HCT116 (cell line): ENCODE measurements around the gene TTLL11. TPM values are rescaled to one million over a fixed set of nuclear protein-coding genes. Genes with fewer than 3 reads are reported as not detected.

ENCODE experiments used
- ATAC-seq: fragments of 200-7000 bp; cut with Tn5 transposase; 2 replicates; pipeline ENCODE4 v1.9.1; 2020; ENCODE audit warnings: mild to moderate bottlenecking, moderate library complexity
- BruUV-seq: library from RNA; stranded (reverse); fragments of 400-500 nt; replicated peaks from 2 replicates; lab custom pipeline; 2021; lab: Mats Ljungman, UMichigan
- CTCF ChIA-PET: fragments of 300-600 bp; sonication (Branson Sonifier 250); formaldehyde crosslinking; loops from one replicate; lab custom pipeline; 2021; ENCODE audit warnings: antibody characterized with exemption; lab: Charles Lee
- POLR2A ChIA-PET: fragments of 300-600, 350-600 bp; sonication (Branson Sonifier 250); formaldehyde crosslinking; loops from one replicate; lab custom pipeline; 2021; ENCODE audit warnings: antibody characterized with exemption; lab: Charles Lee
- RAD21 ChIA-PET, 2 experiments: fragments of 300-600 bp; sonication (Branson Sonifier 250); formaldehyde crosslinking; loops; one replicate each; lab custom pipeline; 2023; ENCODE audit warnings: low total read pairs in 2 of 2; ENCODE audit not compliant: uncharacterized antibody in 2 of 2, unreplicated experiment in 2 of 2, low non-redundant PET in 1 of 2; lab: Charles Lee
- DNase-seq: peaks from one replicate; pipeline ENCODE4 v3.0.0-alpha.2; 2010; ENCODE audit warnings: low read depth, low spot score
- H2AFZ ChIP-seq: fragments of 200-600 bp; shearing (Covaris generic), sonication (generic); 2 replicates; pipeline ENCODE4 v1.6.1; 2017; ENCODE audit warnings: low read depth, mixed run types, mixed read lengths, antibody characterized with exemption, low read length; ENCODE audit not compliant: poor library complexity, severe bottlenecking
- H3K27ac ChIP-seq: 2 replicates; pipeline ENCODE4 v1.5.1; 2012; ENCODE audit warnings: low read depth, low read length
- H3K27me3 ChIP-seq: fragments of 200-600 bp; sonication (generic); 2 replicates; pipeline ENCODE4 v1.6.1; 2016; ENCODE audit warnings: mixed run types, low read length, mixed read lengths; ENCODE audit not compliant: insufficient read depth
- H3K36me3 ChIP-seq, 2 experiments: fragments of 200-500 bp in 1 of 2; fragments of 200-600 bp in 1 of 2; sonication (Bioruptor generic) in 1 of 2; sonication (generic) in 1 of 2; 2 replicates each; pipeline versions ENCODE4 v1.5.1 to v1.6.1; 2014 to 2016; ENCODE audit warnings: low read length in 2 of 2, inconsistent platforms in 1 of 2, mixed read lengths in 1 of 2, mixed run types in 1 of 2; ENCODE audit not compliant: insufficient read depth in 2 of 2, control insufficient read depth in 1 of 2
- H3K4me1 ChIP-seq, 2 experiments: fragments of 200-600 bp in 1 of 2; sonication (generic) in 1 of 2; 2 replicates each; pipeline versions ENCODE4 v1.5.1 to v1.6.1; 2012 to 2017; ENCODE audit warnings: low read length in 2 of 2, inconsistent platforms in 1 of 2, mild to moderate bottlenecking in 1 of 2, mixed read lengths in 1 of 2, mixed run types in 1 of 2, moderate library complexity in 1 of 2; ENCODE audit not compliant: insufficient read depth in 2 of 2, control insufficient read depth in 1 of 2
- H3K4me2 ChIP-seq: fragments of 200-600 bp; sonication (generic); 2 replicates; pipeline ENCODE4 v1.6.1; 2017; ENCODE audit warnings: mixed run types, low read length, mixed read lengths
- H3K4me3 ChIP-seq, 2 experiments: fragments of 200-600 bp in 1 of 2; sonication (generic) in 1 of 2; replicated peaks in 1 of 2; 2 replicates each; pipeline ENCODE4 v1.5.1; 2011 to 2016; ENCODE audit warnings: low read length in 2 of 2, control low read depth in 1 of 2, low read depth in 1 of 2, mild to moderate bottlenecking in 1 of 2, mixed read lengths in 1 of 2, mixed run types in 1 of 2
- H3K79me2 ChIP-seq: fragments of 200-600 bp; sonication (generic); 2 replicates; pipeline ENCODE4 v1.6.1; 2017; ENCODE audit warnings: mild to moderate bottlenecking, mixed run types, low read length, moderate library complexity, mixed read lengths; ENCODE audit not compliant: insufficient read depth
- H3K9ac ChIP-seq: fragments of 200-600 bp; sonication (generic); 2 replicates; pipeline ENCODE4 v1.6.1; 2016; ENCODE audit warnings: low read length, mixed read lengths
- H3K9me2 ChIP-seq: fragments of 200-600 bp; sonication (generic), shearing (Covaris generic); 2 replicates; pipeline ENCODE4 v1.6.1; 2017; ENCODE audit warnings: mixed run types, mild to moderate bottlenecking, moderate library complexity; ENCODE audit not compliant: insufficient read depth
- H3K9me3 ChIP-seq, 2 experiments: fragments of 200-500 bp in 1 of 2; fragments of 200-600 bp in 1 of 2; sonication (Bioruptor generic) in 1 of 2; sonication (generic) in 1 of 2; 2 replicates each; pipeline ENCODE4 v1.6.1; 2014 to 2017; ENCODE audit warnings: low read length in 2 of 2, mixed read lengths in 2 of 2, inconsistent platforms in 1 of 2, low read depth in 1 of 2, mild to moderate bottlenecking in 1 of 2, mixed run types in 1 of 2, moderate library complexity in 1 of 2; ENCODE audit not compliant: control insufficient read depth in 1 of 2, insufficient read depth in 1 of 2
- H4K20me1 ChIP-seq: fragments of 200-600 bp; sonication (generic), shearing (Covaris generic); 2 replicates; pipeline ENCODE4 v1.6.1; 2017; ENCODE audit warnings: mixed run types, mild to moderate bottlenecking, moderate library complexity; ENCODE audit not compliant: insufficient read depth
- CBX3 ChIP-seq: IDR thresholded peaks from 2 replicates; pipeline ENCODE4 v1.6.1; 2012; ENCODE audit warnings: low read depth
- CEBPB ChIP-seq: IDR thresholded peaks from 2 replicates; pipeline ENCODE4 v1.6.1; 2012; ENCODE audit warnings: low read depth
- EZH2phosphoT487 ChIP-seq: fragments of 200-600 bp; IDR thresholded peaks from 2 replicates; pipeline ENCODE4 v1.6.1; 2018; ENCODE audit warnings: antibody characterized with exemption, borderline replicate concordance
- FOSL1 ChIP-seq: IDR thresholded peaks from 2 replicates; pipeline ENCODE4 v1.6.1; 2012; ENCODE audit warnings: low read depth
- JUND ChIP-seq: IDR thresholded peaks from 2 replicates; pipeline ENCODE4 v1.6.1; 2012
- MAX ChIP-seq: IDR thresholded peaks from 2 replicates; pipeline ENCODE4 v1.6.1; 2012
- POLR2A ChIP-seq: IDR thresholded peaks from 2 replicates; pipeline ENCODE4 v1.7.0; 2011; ENCODE audit warnings: borderline replicate concordance; ENCODE audit not compliant: insufficient read depth, insufficient read length; ENCODE audit errors: extremely low read depth
- RAD21 ChIP-seq: IDR thresholded peaks from 2 replicates; pipeline ENCODE4 v1.6.1; 2012; ENCODE audit warnings: low read depth, mild to moderate bottlenecking
- ZBTB33 ChIP-seq: IDR thresholded peaks from 2 replicates; pipeline ENCODE4 v1.6.1; 2011; ENCODE audit warnings: mild to moderate bottlenecking, low read length, moderate library complexity; ENCODE audit not compliant: insufficient replicate concordance; ENCODE audit errors: extremely low read depth
- ZFX ChIP-seq: fragments of 450-650 bp; IDR thresholded peaks from 2 replicates; pipeline ENCODE4 v1.6.1; 2017
- intact Hi-C: fragments of 100-400 bp; cut with micrococcal nuclease; formaldehyde crosslinking; loops from 2 replicates; pipeline ENCODE4 v1.10.0; 2022
- total RNA-seq: library from RNA; stranded (reverse); gene quantifications from one replicate; pipeline ENCODE4 v1.2.1, GENCODE V29; 2021; ENCODE audit not compliant: unreplicated experiment
- TF ChIP-seq, protein P1 (sequence below): IDR thresholded peaks from 2 replicates; pipeline ENCODE4 v1.6.1; 2012

TTLL11 gene
- total RNA-seq, 1 experiment from 2014 or later: 2.2 TPM

GRCh38 chr9:122103985-122104384 lies 10.9 kb upstream of the TTLL11 start:
- H3K4me3 ChIP-seq: no peak overlapping the region
- H3K9ac ChIP-seq: no peak overlapping the region
- no peaks in the 10 kb centered on the region for H4K20me1 ChIP-seq
- no peaks in the 10 kb centered on the region for H3K4me1 ChIP-seq
- no peak overlapping the region for H3K27ac ChIP-seq
- ChIA-PET RAD21 (interaction anchor here in 1 of 2 experiments (1.2 kb wide), 1 partner anchor 18 kb away, joined by 3 read pairs; no protein-coding TSS in a partner anchor), CTCF (no interaction called here), POLR2A (no interaction called here)
- intact Hi-C loops: no loop called here
- H2AFZ ChIP-seq: no peak overlapping the region
- H3K9me3 ChIP-seq: peaks cover 0 to 3% of the 10 kb centered on the region in 2 experiments; a peak in 1 of 4 replicates
- H3K4me2 ChIP-seq: no peak overlapping the region
- no peaks in the 10 kb centered on the region for H3K9me2 ChIP-seq
- H3K36me3 ChIP-seq: no peaks in the 10 kb centered on the region
- no peaks in the 10 kb centered on the region for H3K27me3 ChIP-seq
- no peak for TF ChIP-seq MAX
- no peak for TF ChIP-seq ZBTB33
- TF ChIP-seq, protein P1, sequence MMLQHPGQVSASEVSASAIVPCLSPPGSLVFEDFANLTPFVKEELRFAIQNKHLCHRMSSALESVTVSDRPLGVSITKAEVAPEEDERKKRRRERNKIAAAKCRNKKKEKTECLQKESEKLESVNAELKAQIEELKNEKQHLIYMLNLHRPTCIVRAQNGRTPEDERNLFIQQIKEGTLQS: no peak
- TF ChIP-seq EZH2phosphoT487: no peak
- no peak for TF ChIP-seq JUND
- TF ChIP-seq ZFX: no peak
- no peak for TF ChIP-seq POLR2A
- TF ChIP-seq CBX3: no peak
- TF ChIP-seq FOSL1: no peak
- no peak for TF ChIP-seq CEBPB
- TF ChIP-seq RAD21: no peak
- DNase-seq (no peak), ATAC-seq (no peak)
- BruUV-seq: no TSS peak
- no peaks in the 10 kb centered on the region for H3K79me2 ChIP-seq
